Stimulated activated effector memory CD8-positive, alpha-beta T cell treated with anti-CD3 and anti-CD28 coated beads, Interleukin-12 subunit alpha, Interleukin-12 subunit beta, amount 100 ng/mL, for 72 hours (primary cell): Measurements from ENCODE around the gene HUWE1.

ENCODE experiments used
- ATAC-seq: fragments of 150-1000 bp; cut with Tn5 transposase; 2 replicates; pipeline ENCODE4 v1.10.0; 2021
- DNase-seq, 2 donors: peaks; one replicate each; pipeline ENCODE4 v3.0.0; 2021 to 2022; ENCODE audit warnings: low spot score in 2 of 2
- H3K27ac Mint-ChIP-seq: one replicate; pipeline ENCODE4 v1.8.0; 2022; ENCODE audit warnings: mild to moderate bottlenecking, mixed read lengths
- H3K36me3 Mint-ChIP-seq: one replicate; pipeline ENCODE4 v1.8.0; 2022; ENCODE audit warnings: mild to moderate bottlenecking, mixed read lengths
- H3K4me1 Mint-ChIP-seq: one replicate; pipeline ENCODE4 v1.8.0; 2022; ENCODE audit warnings: mixed read lengths
- H3K4me3 Mint-ChIP-seq: one replicate; pipeline ENCODE4 v1.8.0; 2022; ENCODE audit warnings: mild to moderate bottlenecking, mixed read lengths
- H3K9me3 Mint-ChIP-seq: one replicate; pipeline ENCODE4 v1.8.0; 2022; ENCODE audit warnings: mixed read lengths

The HUWE1 gene

DNA sequence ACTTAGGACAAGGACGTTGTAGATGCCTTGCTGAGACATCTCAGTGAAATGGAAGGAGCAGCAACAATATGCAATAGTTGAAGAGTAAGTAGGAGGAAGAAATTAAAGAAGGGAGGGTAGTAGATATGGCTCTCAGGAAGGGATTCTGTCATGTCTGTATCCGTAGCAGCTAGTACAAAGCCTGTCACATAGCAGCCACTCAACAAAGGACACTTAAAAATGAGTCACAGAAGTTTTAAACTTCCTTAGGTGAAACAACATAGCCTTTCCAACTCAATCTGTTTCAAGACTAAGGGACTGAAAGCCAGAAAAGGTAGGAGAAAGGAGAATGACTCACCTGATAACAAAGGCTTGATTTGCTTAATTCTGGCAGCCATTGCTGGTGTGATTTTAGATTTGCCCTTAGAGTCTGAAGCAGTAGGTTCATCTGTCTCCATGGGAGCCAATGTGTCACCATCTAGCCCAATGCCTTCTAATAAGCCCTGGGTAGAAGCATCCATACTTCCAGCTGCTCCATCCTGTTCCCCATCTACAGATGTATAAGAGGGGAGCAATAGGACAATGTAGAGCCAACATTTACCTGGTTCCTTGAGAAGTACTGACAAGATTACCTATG is 86.6 kb downstream of the HUWE1 start:
- H3K9me3 Mint-ChIP-seq: no peaks in the 10 kb centered on the region
- H3K4me1 Mint-ChIP-seq: no peaks in the 10 kb centered on the region
- H3K4me3 Mint-ChIP-seq: no peak overlapping the region
- DNase-seq (no peak), ATAC-seq (no peak)
- peak overlapping the region; percentile 63 for H3K27ac Mint-ChIP-seq
- H3K36me3 Mint-ChIP-seq: peaks cover 98% of the 10 kb centered on the region

DNA sequence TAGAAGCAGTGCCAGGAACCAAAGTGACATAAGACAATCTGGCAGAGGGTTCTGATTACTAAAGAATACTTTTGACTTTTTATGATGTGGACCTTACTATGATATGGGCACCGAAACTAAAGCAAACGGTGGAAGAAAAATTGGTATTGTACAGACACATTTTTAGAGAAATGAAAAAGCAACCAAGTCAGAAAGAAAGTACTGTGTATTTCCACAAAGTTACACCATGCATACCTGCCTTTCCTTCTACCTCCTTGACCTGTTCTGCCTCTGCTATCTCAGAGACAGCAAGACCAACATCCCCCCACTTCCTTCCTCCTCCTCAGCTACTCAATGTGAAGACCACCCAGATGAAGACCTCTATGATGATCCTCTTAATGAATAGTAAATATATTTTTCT is 88.3 kb downstream of the HUWE1 start:
- Mint-ChIP-seq H3K4me3 (no peak overlapping the region), H3K27ac (no peak overlapping the region), H3K4me1 (no peaks in the 10 kb centered on the region), H3K9me3 (no peaks in the 10 kb centered on the region), H3K36me3 (peaks cover 98% of the 10 kb centered on the region)
- ATAC-seq (no peak), DNase-seq (no peak)

DNA sequence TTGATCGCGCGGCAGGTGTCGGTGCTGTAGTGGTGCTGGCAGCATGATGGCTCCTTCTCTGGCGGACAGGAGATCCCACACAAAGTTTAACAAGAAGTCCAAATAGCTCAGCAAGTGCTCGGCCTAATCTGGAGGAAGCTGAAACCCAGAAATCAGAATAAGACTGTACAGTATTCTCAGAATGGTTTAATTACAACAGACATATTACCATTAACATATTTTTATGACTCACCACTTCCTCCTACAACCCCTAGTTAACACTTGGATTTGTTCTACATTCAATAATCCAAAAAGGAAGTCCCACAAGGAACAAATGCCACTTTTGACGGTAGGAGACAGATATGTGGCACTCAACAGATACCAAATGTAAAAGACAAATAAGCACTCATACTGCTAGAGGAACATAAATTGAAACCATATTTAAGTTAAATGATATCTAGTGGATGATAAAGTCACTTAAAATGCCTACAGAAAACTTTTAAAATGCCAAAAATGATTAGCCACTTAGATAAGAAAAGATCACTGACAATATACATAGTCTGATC is 91.2 kb downstream of the HUWE1 start:
- H3K36me3 Mint-ChIP-seq: peaks cover 98% of the 10 kb centered on the region
- no peaks in the 10 kb centered on the region for H3K9me3 Mint-ChIP-seq
- ATAC-seq: no peak
- H3K4me3 Mint-ChIP-seq: no peak overlapping the region
- no peak for DNase-seq
- H3K27ac Mint-ChIP-seq: peak overlapping the region; percentile 48
- peaks cover 4% of the 10 kb centered on the region for H3K4me1 Mint-ChIP-seq

DNA sequence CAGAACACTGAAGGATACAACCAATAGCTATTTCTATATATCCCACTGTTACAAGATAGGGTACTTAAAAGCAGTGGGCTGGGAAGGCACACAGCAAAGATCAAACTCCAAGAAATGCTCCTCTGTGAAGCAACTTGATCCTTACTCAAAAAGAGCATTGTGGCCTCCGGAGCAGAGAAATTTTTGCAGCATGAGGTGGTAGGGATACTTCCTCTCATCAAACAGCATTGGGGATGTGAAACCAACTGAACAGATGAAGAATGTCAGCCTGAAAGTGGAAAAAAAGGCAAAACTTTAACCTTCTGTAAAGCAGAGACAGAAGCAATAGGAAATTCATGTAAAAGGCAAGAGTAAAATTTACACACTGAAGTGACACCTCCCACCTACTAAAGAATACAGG is 92.2 kb downstream of the HUWE1 start:
- Mint-ChIP-seq H3K27ac (no peak overlapping the region), H3K4me1 (peaks cover 7% of the 10 kb centered on the region), H3K4me3 (no peak overlapping the region), H3K36me3 (peaks cover 98% of the 10 kb centered on the region), H3K9me3 (no peaks in the 10 kb centered on the region)
- ATAC-seq (no peak), DNase-seq (no peak)

DNA sequence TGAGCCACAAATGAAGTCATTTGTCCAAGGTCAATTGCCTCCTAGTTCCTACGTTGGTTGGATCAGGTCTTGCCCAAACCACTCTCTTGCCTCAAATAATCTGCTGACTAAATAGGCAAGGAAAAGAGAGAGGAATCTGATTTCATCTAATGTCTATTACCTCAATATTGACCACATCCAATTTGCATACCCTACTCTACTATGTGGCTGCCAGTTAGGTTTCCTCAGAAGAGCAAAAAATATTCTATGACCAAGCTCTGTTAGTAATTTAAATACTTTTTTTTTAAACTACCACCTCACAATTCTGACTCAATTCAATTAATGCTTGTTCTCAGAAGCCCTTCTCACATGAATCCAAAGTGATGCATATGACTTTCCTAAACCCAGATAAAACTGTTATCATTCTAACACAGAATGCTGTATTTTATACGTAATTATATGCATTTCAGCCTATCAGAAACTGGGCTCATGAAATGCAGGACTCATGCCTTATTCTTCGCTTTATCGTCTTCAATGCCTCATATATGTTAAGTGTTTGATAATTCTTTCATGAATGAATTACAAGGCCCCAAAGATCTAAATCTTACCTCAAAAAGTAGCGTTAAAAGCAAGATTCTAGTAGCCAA is 98.6 kb downstream of the HUWE1 start:
- no peak for DNase-seq
- peak; percentile 72 for ATAC-seq
- Mint-ChIP-seq H3K27ac (no peak overlapping the region), H3K9me3 (no peaks in the 10 kb centered on the region), H3K36me3 (peaks cover 100% of the 10 kb centered on the region), H3K4me1 (peaks cover 12% of the 10 kb centered on the region), H3K4me3 (no peak overlapping the region)

DNA sequence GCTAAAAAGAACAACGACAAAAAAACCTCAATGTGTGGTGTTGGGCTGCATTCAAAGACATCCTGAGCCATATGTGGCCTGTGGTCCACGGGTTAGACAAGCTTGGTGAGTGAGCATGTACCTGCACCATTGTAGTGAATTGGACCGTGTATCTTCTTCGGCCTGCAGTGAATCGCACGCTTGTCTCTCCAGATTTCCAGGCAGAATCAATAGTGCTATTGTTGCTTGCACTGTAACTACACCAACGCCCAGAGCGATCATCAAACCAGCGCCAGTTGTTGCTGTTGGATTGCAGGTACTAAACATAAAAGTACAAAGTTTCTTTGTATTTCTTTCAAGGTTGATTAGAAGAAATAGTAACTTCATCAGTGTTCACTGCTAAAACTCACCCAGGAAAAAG is 101.6 kb downstream of the HUWE1 start:
- H3K36me3 Mint-ChIP-seq: peaks cover 100% of the 10 kb centered on the region
- no peak overlapping the region for H3K27ac Mint-ChIP-seq
- H3K9me3 Mint-ChIP-seq: no peaks in the 10 kb centered on the region
- H3K4me3 Mint-ChIP-seq: no peak overlapping the region
- H3K4me1 Mint-ChIP-seq: peaks cover 6% of the 10 kb centered on the region
- DNase-seq: no peak
- ATAC-seq: no peak

DNA sequence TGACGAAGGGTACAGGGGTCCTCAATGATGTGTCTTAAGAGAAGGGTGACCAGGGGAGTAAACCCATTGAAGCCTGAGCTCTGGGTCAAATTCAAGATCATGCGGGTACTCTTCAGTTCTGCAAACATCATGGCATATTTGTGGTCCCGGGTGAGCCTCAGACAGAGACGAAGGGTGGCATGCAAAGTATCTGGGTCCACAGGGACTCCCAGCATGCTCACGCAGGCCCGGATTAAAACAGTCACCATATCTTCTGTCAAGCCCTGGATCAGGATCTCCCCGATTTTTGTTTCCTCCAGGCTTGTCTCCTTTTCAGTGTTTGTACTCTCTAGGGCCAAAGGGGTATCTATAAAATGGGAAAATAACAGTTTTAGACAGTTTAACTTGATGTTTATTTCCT is 102.9 kb downstream of the HUWE1 start:
- DNase-seq: no peak
- no peaks in the 10 kb centered on the region for H3K9me3 Mint-ChIP-seq
- H3K36me3 Mint-ChIP-seq: peaks cover 88% of the 10 kb centered on the region
- no peaks in the 10 kb centered on the region for H3K4me1 Mint-ChIP-seq
- H3K4me3 Mint-ChIP-seq: no peak overlapping the region
- ATAC-seq: no peak
- H3K27ac Mint-ChIP-seq: no peak overlapping the region

DNA sequence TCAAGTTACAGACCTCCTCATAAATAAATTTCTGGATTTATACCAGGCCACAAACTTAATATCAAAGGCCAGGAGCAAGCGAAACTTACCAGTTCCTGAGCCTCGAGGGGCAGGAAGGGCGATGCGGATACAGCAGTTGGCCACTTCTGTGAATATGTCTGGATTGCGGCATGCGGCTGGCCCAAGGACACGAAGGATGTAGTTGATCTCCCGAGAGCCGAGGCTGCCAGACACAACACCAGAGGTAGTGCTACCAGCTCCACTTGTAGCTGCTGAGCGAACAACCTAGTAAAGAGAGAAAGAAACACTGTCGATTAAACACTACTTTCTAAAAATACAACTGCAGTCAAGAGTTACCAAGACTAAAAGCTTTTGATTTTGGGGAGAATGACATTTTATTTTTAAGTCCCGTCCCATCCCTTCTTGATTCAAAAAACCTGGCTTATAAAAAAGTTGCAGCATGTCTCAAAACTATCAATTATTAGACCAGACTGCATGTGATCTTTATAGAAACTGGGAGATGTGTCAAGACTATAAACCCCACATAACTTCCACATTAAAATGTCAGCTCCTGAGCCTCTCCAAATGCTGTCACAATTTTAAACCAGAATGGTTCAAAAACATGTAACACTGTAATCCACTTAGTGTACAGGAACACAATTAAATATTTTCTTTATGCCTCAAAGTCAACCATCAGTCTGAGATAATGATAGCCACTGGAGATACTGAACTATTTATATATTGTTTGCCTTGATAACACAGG is 105.6 kb downstream of the HUWE1 start:
- ATAC-seq: no peak
- H3K4me1 Mint-ChIP-seq: no peaks in the 10 kb centered on the region
- H3K36me3 Mint-ChIP-seq: peaks cover 85% of the 10 kb centered on the region
- no peak overlapping the region for H3K27ac Mint-ChIP-seq
- no peaks in the 10 kb centered on the region for H3K9me3 Mint-ChIP-seq
- no peak for DNase-seq
- no peak overlapping the region for H3K4me3 Mint-ChIP-seq

DNA sequence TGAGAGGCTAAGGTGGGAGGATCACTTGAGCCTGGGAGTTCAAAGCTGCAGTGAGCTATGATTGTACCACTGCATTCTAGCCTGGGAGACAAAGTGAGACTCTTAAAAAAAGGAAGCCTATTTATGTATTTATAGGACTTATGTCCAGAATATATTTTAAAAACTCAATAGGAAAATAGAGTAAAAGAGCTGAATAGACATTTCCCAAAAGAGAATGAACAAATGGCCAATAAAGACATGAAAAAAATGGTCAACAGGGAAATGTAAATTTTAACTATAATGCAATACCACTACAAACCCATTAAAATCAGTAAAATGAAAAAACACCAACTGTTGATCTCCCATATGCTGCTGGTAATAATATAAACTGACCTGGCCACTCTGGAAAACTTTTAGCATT is 115.0 kb downstream of the HUWE1 start:
- Mint-ChIP-seq H3K9me3 (no peaks in the 10 kb centered on the region), H3K4me1 (no peaks in the 10 kb centered on the region), H3K4me3 (no peak overlapping the region), H3K36me3 (peaks cover 100% of the 10 kb centered on the region), H3K27ac (no peak overlapping the region)
- DNase-seq: no peak
- no peak for ATAC-seq

DNA sequence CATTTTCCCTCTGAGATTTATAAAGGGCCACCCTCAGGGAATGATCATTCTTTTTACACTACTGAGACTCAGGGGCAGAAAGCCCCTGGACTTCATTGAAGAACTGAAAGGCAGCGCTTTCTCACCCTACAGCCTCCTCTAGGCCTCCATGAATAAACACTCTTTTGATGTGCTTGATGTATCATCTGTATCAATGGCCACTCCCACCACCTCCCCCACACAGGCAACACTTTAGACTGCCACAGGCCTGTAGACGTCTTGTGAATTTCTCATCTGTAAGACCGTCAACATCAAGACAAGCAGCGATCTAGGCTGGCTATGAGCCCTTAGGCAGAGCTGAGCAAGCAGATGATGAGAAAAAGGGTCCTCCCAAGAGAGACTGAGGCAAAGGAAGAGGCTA is 123.2 kb downstream of the HUWE1 start:
- H3K4me1 Mint-ChIP-seq: no peaks in the 10 kb centered on the region
- H3K9me3 Mint-ChIP-seq: no peaks in the 10 kb centered on the region
- H3K27ac Mint-ChIP-seq: peak overlapping the region; percentile 23
- H3K36me3 Mint-ChIP-seq: peaks cover 100% of the 10 kb centered on the region
- H3K4me3 Mint-ChIP-seq: no peak overlapping the region
- DNase-seq (no peak), ATAC-seq (no peak)

DNA sequence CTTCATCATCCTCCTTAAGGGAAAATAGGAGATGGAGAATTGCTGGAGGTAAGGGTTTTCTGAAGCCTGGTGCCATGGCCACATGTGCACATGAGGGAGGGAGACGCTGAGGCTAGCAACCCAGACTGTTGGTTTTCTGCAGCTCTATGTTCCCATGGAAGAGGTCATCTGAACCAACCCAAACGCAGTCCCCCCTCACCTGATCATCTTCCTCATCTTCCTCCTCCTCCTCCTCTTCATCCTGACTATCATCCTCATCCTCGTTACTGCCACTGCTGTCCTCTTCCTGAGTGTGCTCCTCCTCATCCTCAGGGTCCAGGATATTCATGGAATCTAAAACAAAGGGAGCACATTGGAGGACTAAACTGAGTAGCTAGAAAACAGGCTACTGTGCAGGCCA is 124.6 kb downstream of the HUWE1 start:
- Mint-ChIP-seq H3K4me1 (peaks cover 3% of the 10 kb centered on the region), H3K27ac (peak overlapping the region; percentile 75), H3K36me3 (peaks cover 100% of the 10 kb centered on the region), H3K4me3 (no peak overlapping the region), H3K9me3 (no peaks in the 10 kb centered on the region)
- ATAC-seq (no peak), DNase-seq (no peak)

DNA sequence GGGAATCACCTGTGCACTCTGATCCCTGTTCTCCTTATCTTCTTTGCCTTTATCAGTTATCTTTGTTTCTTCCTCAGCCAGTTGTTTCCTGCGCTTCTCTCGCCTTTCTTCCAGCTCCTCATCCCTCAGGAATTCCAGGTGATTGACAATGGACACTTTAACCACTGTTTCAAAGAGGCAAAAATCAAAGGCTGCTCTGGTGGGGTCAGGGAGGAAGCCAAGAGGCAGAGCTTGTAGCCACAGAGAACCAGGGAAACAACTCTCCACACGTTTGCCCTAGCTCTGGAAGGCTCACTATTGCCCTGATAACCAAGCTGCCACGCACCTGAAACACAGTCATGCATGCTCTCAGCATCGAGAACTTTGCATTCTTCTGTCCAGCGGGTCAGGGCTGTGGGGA is 127.9 kb downstream of the HUWE1 start:
- DNase-seq (no peak), ATAC-seq (no peak)
- H3K36me3 Mint-ChIP-seq: peaks cover 100% of the 10 kb centered on the region
- no peak overlapping the region for H3K4me3 Mint-ChIP-seq
- H3K4me1 Mint-ChIP-seq: peaks cover 5% of the 10 kb centered on the region
- no peaks in the 10 kb centered on the region for H3K9me3 Mint-ChIP-seq
- H3K27ac Mint-ChIP-seq: peak overlapping the region; percentile 40

DNA sequence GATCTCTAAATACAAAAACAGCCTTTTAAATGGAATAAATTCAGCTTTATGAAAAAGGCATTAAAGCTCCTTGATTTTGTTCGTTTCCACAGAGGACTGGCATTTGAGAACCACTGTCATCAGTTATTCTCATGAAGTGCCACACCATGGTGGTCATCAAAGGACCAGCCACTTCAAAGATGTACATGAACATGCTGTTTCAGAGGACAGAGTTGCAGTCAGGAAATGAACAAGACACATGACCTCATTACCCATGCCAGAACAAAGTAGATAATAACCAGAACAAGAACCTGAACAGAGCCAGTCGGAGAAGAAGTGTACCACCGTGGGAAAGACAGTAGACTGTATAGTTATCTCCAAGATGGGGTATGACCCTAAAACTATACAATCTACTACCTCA is 129.7 kb downstream of the HUWE1 start:
- Mint-ChIP-seq H3K4me3 (no peak overlapping the region), H3K9me3 (no peaks in the 10 kb centered on the region), H3K4me1 (peaks cover 10% of the 10 kb centered on the region), H3K36me3 (peaks cover 100% of the 10 kb centered on the region), H3K27ac (peak overlapping the region; percentile 61)
- DNase-seq (no peak), ATAC-seq (no peak)

DNA sequence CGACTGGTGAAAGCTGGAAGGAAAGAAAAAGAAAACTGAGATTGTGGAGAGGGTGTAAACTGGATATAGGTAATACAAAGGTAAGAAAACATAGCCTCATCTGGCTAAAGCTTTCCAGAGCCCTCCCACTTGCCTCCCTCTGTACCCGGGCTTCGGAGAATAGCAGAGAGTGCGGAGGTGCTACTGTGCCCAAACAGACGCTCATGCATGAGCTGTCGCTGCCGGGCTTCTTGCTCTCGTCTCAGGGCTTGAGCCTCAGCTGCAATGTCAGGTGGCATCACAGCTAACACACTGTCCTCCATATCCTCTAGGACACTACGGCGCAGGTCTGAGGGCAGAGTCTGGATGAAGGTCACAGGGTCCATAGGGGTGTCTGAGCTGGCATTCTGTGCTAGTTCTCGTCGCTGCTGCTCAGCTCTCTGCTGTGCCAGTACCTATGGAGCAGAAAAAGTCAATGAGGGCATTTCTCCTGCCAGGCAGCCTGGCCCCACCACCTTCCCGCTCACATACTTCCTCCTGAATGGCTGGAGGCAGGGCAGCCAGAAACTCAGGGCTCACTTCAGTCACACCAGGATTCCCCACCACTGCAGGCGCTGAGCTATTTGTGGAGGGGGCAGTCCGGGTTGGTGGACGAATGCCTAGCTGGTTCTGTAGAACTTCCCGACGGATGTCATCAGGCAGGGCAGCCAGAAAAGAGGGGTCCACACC is 135.6 kb downstream of the HUWE1 start:
- peaks cover 100% of the 10 kb centered on the region for H3K36me3 Mint-ChIP-seq
- peaks cover 17% of the 10 kb centered on the region for H3K4me1 Mint-ChIP-seq
- no peaks in the 10 kb centered on the region for H3K9me3 Mint-ChIP-seq
- no peak overlapping the region for H3K4me3 Mint-ChIP-seq
- DNase-seq (no peak), ATAC-seq (no peak)
- H3K27ac Mint-ChIP-seq: peak overlapping the region; percentile 56

DNA sequence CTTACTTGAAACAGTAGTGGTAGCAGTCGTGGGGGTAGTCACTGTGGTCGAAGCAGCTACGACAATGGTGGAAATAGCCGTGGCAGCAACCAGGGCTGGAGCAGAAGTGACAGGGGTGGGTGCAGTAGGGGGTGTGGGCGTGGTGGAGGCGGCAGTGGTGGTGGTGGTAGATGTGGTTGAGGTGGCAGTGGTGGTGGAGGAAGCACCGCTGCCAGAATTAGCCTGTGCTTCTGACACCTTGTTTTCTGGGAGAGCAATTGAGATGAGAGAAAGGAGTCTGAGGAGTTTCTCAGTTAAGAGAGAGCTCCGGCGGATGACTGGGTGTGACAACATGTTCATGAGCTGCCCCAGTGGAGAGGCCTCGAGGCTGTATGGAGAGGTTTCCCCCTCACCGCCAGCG is 138.9 kb downstream of the HUWE1 start:
- ATAC-seq (peak; percentile 79), DNase-seq (no peak)
- Mint-ChIP-seq H3K36me3 (peaks cover 100% of the 10 kb centered on the region), H3K9me3 (no peaks in the 10 kb centered on the region), H3K4me3 (no peak overlapping the region), H3K4me1 (peaks cover 17% of the 10 kb centered on the region), H3K27ac (peak overlapping the region; percentile 93)
